H9 (cell line): ENCODE data around the gene ADGRL3. TPM values are rescaled to one million over a fixed set of nuclear protein-coding genes. Genes with fewer than 3 reads are reported as not detected.

Source experiments
- DNase-seq: peaks from one replicate; pipeline ENCODE4 v3.0.0-alpha.2; 2017
- H2AFZ ChIP-seq: one replicate; pipeline ENCODE4 v1.6.1; 2013; ENCODE audit warnings: mild to moderate bottlenecking, low read length, control low read depth, moderate library complexity
- H2AK5ac ChIP-seq: 2 replicates; pipeline ENCODE4 v1.6.1; 2013; ENCODE audit warnings: low read length, control low read depth, mixed read lengths; ENCODE audit not compliant: insufficient read length
- H2BK120ac ChIP-seq: one replicate; pipeline ENCODE4 v1.6.1; 2013; ENCODE audit warnings: low read depth, mild to moderate bottlenecking, low read length, control low read depth, inconsistent platforms; ENCODE audit not compliant: poor library complexity, severe bottlenecking
- H2BK12ac ChIP-seq: 2 replicates; pipeline ENCODE4 v1.6.1; 2013; ENCODE audit warnings: low read length, control low read depth, mixed read lengths, low read depth; ENCODE audit not compliant: insufficient read length
- H2BK15ac ChIP-seq: 2 replicates; pipeline ENCODE4 v1.6.1; 2013; ENCODE audit warnings: low read depth, low read length, control low read depth
- H2BK20ac ChIP-seq: one replicate; pipeline ENCODE4 v1.6.1; 2013; ENCODE audit warnings: low read depth, mild to moderate bottlenecking, low read length, control low read depth, inconsistent platforms; ENCODE audit not compliant: poor library complexity, severe bottlenecking
- H2BK5ac ChIP-seq: 2 replicates; pipeline ENCODE4 v1.6.1; 2013; ENCODE audit warnings: low read length, control low read depth, mixed read lengths; ENCODE audit not compliant: insufficient read length
- H3K14ac ChIP-seq: 2 replicates; pipeline ENCODE4 v1.6.1; 2013; ENCODE audit warnings: low read length, control low read depth; ENCODE audit not compliant: insufficient read depth
- H3K18ac ChIP-seq: 2 replicates; pipeline ENCODE4 v1.6.1; 2013; ENCODE audit warnings: low read depth, mild to moderate bottlenecking, mixed read lengths, low read length, control low read depth; ENCODE audit not compliant: insufficient read length
- H3K23ac ChIP-seq: 2 replicates; pipeline ENCODE4 v1.6.1; 2013; ENCODE audit warnings: low read length, control low read depth, mixed read lengths, low read depth; ENCODE audit not compliant: insufficient read length
- H3K23me2 ChIP-seq: 2 replicates; pipeline ENCODE4 v1.6.1; 2013; ENCODE audit warnings: low read depth, mild to moderate bottlenecking, mixed read lengths, low read length, control low read depth; ENCODE audit not compliant: insufficient read length, poor library complexity, severe bottlenecking
- H3K27ac ChIP-seq: 2 replicates; pipeline ENCODE4 v1.5.1; 2013; ENCODE audit warnings: low read length, control low read depth, mixed read lengths, low read depth; ENCODE audit not compliant: insufficient read length
- H3K27me3 ChIP-seq: 2 replicates; pipeline ENCODE4 v1.6.1; 2013; ENCODE audit warnings: low read length, control low read depth, inconsistent platforms; ENCODE audit not compliant: insufficient read depth
- H3K4ac ChIP-seq: 2 replicates; pipeline ENCODE4 v1.6.1; 2013; ENCODE audit warnings: low read depth, mild to moderate bottlenecking, control low read depth, inconsistent platforms, low read length, moderate library complexity
- H3K4me1 ChIP-seq: 2 replicates; pipeline ENCODE4 v1.6.1; 2013; ENCODE audit warnings: low read length, control low read depth, inconsistent platforms; ENCODE audit not compliant: insufficient read depth
- H3K4me2 ChIP-seq: 2 replicates; pipeline ENCODE4 v1.6.1; 2013; ENCODE audit warnings: low read length, control low read depth, mixed read lengths; ENCODE audit not compliant: insufficient read length, insufficient read depth
- H3K56ac ChIP-seq: 2 replicates; pipeline ENCODE4 v1.6.1; 2013; ENCODE audit warnings: low read depth, mild to moderate bottlenecking, mixed read lengths, low read length, control low read depth; ENCODE audit not compliant: insufficient read length
- H3K79me1 ChIP-seq: 2 replicates; pipeline ENCODE4 v1.6.1; 2013; ENCODE audit warnings: low read depth, mild to moderate bottlenecking, moderate library complexity, low read length, control low read depth, inconsistent platforms; ENCODE audit not compliant: insufficient read depth, poor library complexity, severe bottlenecking
- H3K79me2 ChIP-seq: 2 replicates; pipeline ENCODE4 v1.6.1; 2013; ENCODE audit warnings: low read length, control low read depth, inconsistent platforms; ENCODE audit not compliant: insufficient read depth
- H3K9ac ChIP-seq: 2 replicates; pipeline ENCODE4 v1.6.1; 2013; ENCODE audit warnings: low read length, control low read depth, mixed read lengths; ENCODE audit not compliant: insufficient read length; ENCODE audit errors: extremely low read depth
- H3K9me3 ChIP-seq: one replicate; pipeline ENCODE4 v1.6.1; 2013; ENCODE audit warnings: low read depth, low read length, inconsistent platforms; ENCODE audit not compliant: control insufficient read depth
- H3T11ph ChIP-seq: one replicate; pipeline ENCODE4 v1.6.1; 2013; ENCODE audit warnings: mild to moderate bottlenecking, low read length, control low read depth, inconsistent platforms
- H4K20me1 ChIP-seq: one replicate; pipeline ENCODE4 v1.6.1; 2013; ENCODE audit not compliant: control insufficient read depth, insufficient read length, insufficient read depth
- H4K5ac ChIP-seq: 2 replicates; pipeline ENCODE4 v1.6.1; 2013; ENCODE audit warnings: low read depth, mild to moderate bottlenecking, mixed read lengths, low read length, control low read depth; ENCODE audit not compliant: insufficient read length
- H4K8ac ChIP-seq: replicated peaks from 2 replicates; pipeline ENCODE4 v1.6.1; 2013; ENCODE audit warnings: low read length, control low read depth, mixed read lengths, low read depth; ENCODE audit not compliant: insufficient read length
- H4K91ac ChIP-seq: 2 replicates; pipeline ENCODE4 v1.6.1; 2013; ENCODE audit warnings: low read depth, mild to moderate bottlenecking, moderate library complexity, mixed read lengths, low read length, control low read depth; ENCODE audit not compliant: insufficient read length
- H3K27ac Mint-ChIP-seq, 3 experiments: 2 replicates in 2 of 3; 3 replicates in 1 of 3; pipeline ENCODE4 v1.8.0; 2020 to 2021; ENCODE audit warnings: mixed read lengths in 3 of 3, mild to moderate bottlenecking in 1 of 3, moderate library complexity in 1 of 3
- H3K27me3 Mint-ChIP-seq: 2 replicates; pipeline ENCODE4 v1.8.0; 2021; ENCODE audit warnings: low read depth, mild to moderate bottlenecking, moderate library complexity, mixed read lengths
- H3K36me3 Mint-ChIP-seq, 3 experiments: 2 replicates in 2 of 3; 3 replicates in 1 of 3; pipeline ENCODE4 v1.8.0; 2020 to 2021; ENCODE audit warnings: low read depth in 3 of 3, mixed read lengths in 3 of 3; ENCODE audit not compliant: insufficient read depth in 1 of 3
- H3K4me1 Mint-ChIP-seq, 2 experiments: 2 replicates each; pipeline ENCODE4 v1.8.0; 2020; ENCODE audit warnings: mixed read lengths in 2 of 2
- H3K4me3 Mint-ChIP-seq, 2 experiments: 2 replicates in 1 of 2; 3 replicates in 1 of 2; pipeline ENCODE4 v1.8.0; 2020 to 2021; ENCODE audit warnings: mild to moderate bottlenecking in 2 of 2, mixed read lengths in 2 of 2, moderate library complexity in 1 of 2
- H3K9me3 Mint-ChIP-seq, 2 experiments: 2 replicates in 1 of 2; 3 replicates in 1 of 2; pipeline ENCODE4 v1.8.0; 2020; ENCODE audit warnings: mild to moderate bottlenecking in 2 of 2, mixed read lengths in 2 of 2, moderate library complexity in 1 of 2
- CTCF ChIP-seq: fragments of 200-600 bp; sonication (generic); conservative IDR thresholded peaks from 3 replicates; pipeline ENCODE4 v1.8.0; 2021; ENCODE audit warnings: antibody characterized with exemption, mild to moderate bottlenecking
- WGBS: extraction: QIAGEN DNeasy Blood & Tissue Kit; methylation state at CpG from one replicate; pipeline ENCODE4 v1.1.7; 2013; ENCODE audit warnings: missing lambda C conversion rate, low lambda C conversion rate, mixed read lengths; ENCODE audit not compliant: insufficient read length; ENCODE audit errors: extremely low coverage; 5-methylcytosine and 5-hydroxymethylcytosine counted together
- total RNA-seq: library from RNA; stranded (reverse); gene quantifications from 2 replicates; pipeline ENCODE4 v1.2.1, GENCODE V29; 2021

Gene ADGRL3
- total RNA-seq, 1 experiment from 2014 or later: 5.9 TPM

GRCh38 chr4:61462451-61463326, 262.6 kb downstream of the ADGRL3 start:
- Histone ChIP-seq H3K79me1 (no peaks in the 10 kb centered on the region), H2BK12ac (no peak overlapping the region), H3K27ac (no peak overlapping the region), H2BK20ac (no peak overlapping the region), H3K27me3 (no peaks in the 10 kb centered on the region), H3K56ac (no peak overlapping the region), H3T11ph (no peak overlapping the region), H4K5ac (no peak overlapping the region), H2AK5ac (no peak overlapping the region), H4K20me1 (no peaks in the 10 kb centered on the region), H2BK5ac (no peak overlapping the region), H3K9ac (no peak overlapping the region), H3K14ac (no peak overlapping the region), H3K4ac (no peak overlapping the region), H2BK15ac (no peak overlapping the region), H3K4me1 (no peaks in the 10 kb centered on the region), H3K23ac (no peak overlapping the region), H2AFZ (no peak overlapping the region), H3K9me3 (no peaks in the 10 kb centered on the region), H2BK120ac (no peak overlapping the region), H3K18ac (no peak overlapping the region), H3K23me2 (no peaks in the 10 kb centered on the region), H3K79me2 (no peaks in the 10 kb centered on the region), H4K91ac (no peak overlapping the region), H4K8ac (no peak overlapping the region), H3K4me2 (no peak overlapping the region)
- Mint-ChIP-seq H3K27ac (peak overlapping the region in 1 of 3 experiments; percentile 12; a peak in 3 of 7 replicates), H3K4me1 (0 out of 4 replicates have a peak, but pooled peaks cover 0 to 2% of the 10 kb centered on the region in 2 experiments), H3K36me3 (no peaks in the 10 kb centered on the region), H3K27me3 (no peaks in the 10 kb centered on the region), H3K9me3 (no peaks in the 10 kb centered on the region), H3K4me3 (no peak overlapping the region)
- WGBS: no CpG with 5 or more reads among the region's 5 CpGs
- TF ChIP-seq CTCF: no peak
- DNase-seq: no peak
